ENCODE results near the gene DPYSL5. TPM values are rescaled to one million over a fixed set of nuclear protein-coding genes. Genes with fewer than 3 reads are reported as not detected.

The DPYSL5 gene
- total RNA-seq, 6 donors from 2014 or later, result not detected

DNA sequence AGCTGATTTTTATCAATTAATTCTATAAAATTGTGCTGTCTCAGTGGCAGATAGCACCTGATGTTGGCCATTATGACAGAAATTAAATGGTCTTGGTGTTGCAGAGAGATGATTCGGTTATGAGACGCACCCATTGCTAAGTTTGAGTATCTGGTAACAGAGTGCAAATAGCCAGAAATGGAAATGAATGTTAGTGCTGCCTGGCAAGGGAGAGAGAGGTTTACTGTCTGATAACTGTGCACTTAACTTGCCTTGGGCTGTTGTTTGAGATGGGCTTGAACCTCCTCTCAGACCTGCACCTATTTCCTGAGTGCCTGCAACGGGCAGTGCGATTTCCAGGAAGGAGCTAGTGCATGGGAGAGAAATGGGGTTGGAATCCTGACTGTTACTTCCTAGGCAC, 11.7 kb downstream of the DPYSL5 start:
- H3K4me1 ChIP-seq, result no peaks in the 10 kb centered on the region
- ATAC-seq (ENCODE audit: low FRiP score in 2 of 2) (no peak), DNase-seq (no peak)
- no peaks in the 10 kb centered on the region for H3K27me3 ChIP-seq
- 55 to 75% methylated on average over 4 of the region's 4 CpGs for WGBS, 2 donors
- H3K9me3 ChIP-seq, result no peaks in the 10 kb centered on the region
- H3K27ac ChIP-seq, result no peak overlapping the region
- no peak overlapping the region for H3K4me3 ChIP-seq
- H3K36me3 ChIP-seq, result no peaks in the 10 kb centered on the region
- TF ChIP-seq POLR2AphosphoS5 (IDR thresholded peaks at IDR 0.05) (no peak), POLR2A (IDR thresholded peaks at IDR 0.05) (no peak), EP300 (IDR thresholded peaks at IDR 0.05) (no peak)
- TF ChIP-seq, protein P1, sequence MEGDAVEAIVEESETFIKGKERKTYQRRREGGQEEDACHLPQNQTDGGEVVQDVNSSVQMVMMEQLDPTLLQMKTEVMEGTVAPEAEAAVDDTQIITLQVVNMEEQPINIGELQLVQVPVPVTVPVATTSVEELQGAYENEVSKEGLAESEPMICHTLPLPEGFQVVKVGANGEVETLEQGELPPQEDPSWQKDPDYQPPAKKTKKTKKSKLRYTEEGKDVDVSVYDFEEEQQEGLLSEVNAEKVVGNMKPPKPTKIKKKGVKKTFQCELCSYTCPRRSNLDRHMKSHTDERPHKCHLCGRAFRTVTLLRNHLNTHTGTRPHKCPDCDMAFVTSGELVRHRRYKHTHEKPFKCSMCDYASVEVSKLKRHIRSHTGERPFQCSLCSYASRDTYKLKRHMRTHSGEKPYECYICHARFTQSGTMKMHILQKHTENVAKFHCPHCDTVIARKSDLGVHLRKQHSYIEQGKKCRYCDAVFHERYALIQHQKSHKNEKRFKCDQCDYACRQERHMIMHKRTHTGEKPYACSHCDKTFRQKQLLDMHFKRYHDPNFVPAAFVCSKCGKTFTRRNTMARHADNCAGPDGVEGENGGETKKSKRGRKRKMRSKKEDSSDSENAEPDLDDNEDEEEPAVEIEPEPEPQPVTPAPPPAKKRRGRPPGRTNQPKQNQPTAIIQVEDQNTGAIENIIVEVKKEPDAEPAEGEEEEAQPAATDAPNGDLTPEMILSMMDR (IDR thresholded peaks at IDR 0.05), result no peak

- TF ChIP-seq EP300 (IDR thresholded peaks at IDR 0.05) (no peak), POLR2A (IDR thresholded peaks at IDR 0.05) (no peak), POLR2AphosphoS5 (IDR thresholded peaks at IDR 0.05) (no peak)
- TF ChIP-seq, protein P1 (IDR thresholded peaks at IDR 0.05), result no peak
- no peaks in the 10 kb centered on the region for H3K27me3 ChIP-seq
- ATAC-seq (ENCODE audit: low FRiP score in 2 of 2), result no peak
- no peak for DNase-seq
- 71 to 73% methylated on average over 3 of the region's 3 CpGs for WGBS, 2 donors
- H3K36me3 ChIP-seq, result no peaks in the 10 kb centered on the region
- no peak overlapping the region for H3K27ac ChIP-seq
- H3K4me1 ChIP-seq, result no peaks in the 10 kb centered on the region
- no peaks in the 10 kb centered on the region for H3K9me3 ChIP-seq
- no peak overlapping the region for H3K4me3 ChIP-seq
Measured at GRCh38 chr2:26860211-26860850, 12.4 kb downstream of the DPYSL5 start.

DNA sequence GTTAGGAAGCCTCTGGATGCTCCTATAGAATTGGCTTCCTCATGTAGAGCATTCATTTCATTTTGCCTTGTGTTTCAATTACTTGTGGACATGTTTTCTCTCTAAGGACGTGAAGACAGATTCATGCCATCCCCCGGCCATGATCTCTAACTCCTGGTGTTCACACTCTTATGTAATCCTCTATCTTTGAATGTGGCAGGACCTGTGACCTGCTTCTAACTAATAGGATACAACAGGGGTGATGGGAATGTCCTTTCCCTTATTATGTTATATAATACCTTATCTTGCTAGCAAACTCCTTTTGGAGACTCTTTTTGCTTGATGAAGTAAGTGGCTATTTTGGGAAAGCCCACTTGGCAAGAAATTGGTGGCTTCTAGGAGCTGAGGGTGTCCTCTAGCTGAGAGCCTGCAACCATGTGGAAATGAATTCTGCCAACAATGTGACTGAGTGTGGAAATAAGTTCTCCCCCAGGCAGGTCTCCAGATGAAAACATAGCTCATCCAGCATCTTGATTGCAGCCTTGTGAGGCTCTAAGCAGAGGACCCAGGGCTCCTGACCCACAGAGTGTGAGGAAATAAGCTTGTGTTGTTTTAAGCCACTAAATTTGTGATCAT, 13.8 kb downstream of the DPYSL5 start:
- no peak overlapping the region for H3K27ac ChIP-seq

DNA sequence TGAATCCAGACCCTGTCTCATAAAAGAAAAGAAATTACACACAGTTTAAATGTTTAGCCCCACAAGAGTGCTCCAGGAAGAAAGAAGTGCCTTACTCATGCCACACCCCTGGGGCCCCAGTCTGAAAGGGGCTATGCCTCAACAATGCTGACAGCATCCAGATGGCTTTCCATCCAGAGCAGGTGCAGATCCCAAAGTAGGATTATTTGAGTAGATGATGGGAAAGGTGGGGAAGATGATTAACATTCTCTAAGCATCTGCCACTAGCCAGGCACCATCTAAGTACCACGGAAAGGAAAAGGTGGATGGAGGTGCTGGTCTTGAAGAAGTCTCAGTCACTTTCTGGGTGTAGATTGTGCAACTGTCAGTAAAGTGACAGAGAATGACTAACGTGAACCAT, 16.3 kb downstream of the DPYSL5 start:
- no peaks in the 10 kb centered on the region for H3K9me3 ChIP-seq
- no peak overlapping the region for H3K27ac ChIP-seq
- ATAC-seq (ENCODE audit: low FRiP score in 2 of 2) (no peak), DNase-seq (no peak)
- no peaks in the 10 kb centered on the region for H3K36me3 ChIP-seq
- no peak overlapping the region for H3K4me3 ChIP-seq
- TF ChIP-seq EP300 (IDR thresholded peaks at IDR 0.05), result no peak
- TF ChIP-seq, protein P1 (IDR thresholded peaks at IDR 0.05), result no peak
- TF ChIP-seq POLR2A (IDR thresholded peaks at IDR 0.05), result no peak
- no peak for TF ChIP-seq POLR2AphosphoS5 (IDR thresholded peaks at IDR 0.05)
- H3K4me1 ChIP-seq, result no peaks in the 10 kb centered on the region
- H3K27me3 ChIP-seq, result no peaks in the 10 kb centered on the region
- WGBS, 2 donors, result 76 to 85% methylated on average over 2 of the region's 2 CpGs

More for the DNA sequence above, 13.8 kb downstream of the DPYSL5 start:
- DNase-seq (no peak), ATAC-seq (ENCODE audit: low FRiP score in 2 of 2) (peak in 1 of 2 donors; percentile 63)
- WGBS, 2 donors, result 75 to 77% methylated on average over 2 of the region's 2 CpGs
- Histone ChIP-seq H3K4me3 (no peak overlapping the region), H3K9me3 (no peaks in the 10 kb centered on the region), H3K36me3 (no peaks in the 10 kb centered on the region), H3K27me3 (no peaks in the 10 kb centered on the region), H3K4me1 (no peaks in the 10 kb centered on the region)
- TF ChIP-seq EP300 (IDR thresholded peaks at IDR 0.05) (no peak), POLR2A (IDR thresholded peaks at IDR 0.05) (no peak), POLR2AphosphoS5 (IDR thresholded peaks at IDR 0.05) (no peak)
- TF ChIP-seq, protein P1 (IDR thresholded peaks at IDR 0.05), result no peak

- Histone ChIP-seq H3K36me3 (no peaks in the 10 kb centered on the region), H3K27ac (no peak overlapping the region), H3K27me3 (no peaks in the 10 kb centered on the region), H3K4me3 (no peak overlapping the region), H3K9me3 (no peaks in the 10 kb centered on the region), H3K4me1 (no peaks in the 10 kb centered on the region)
- TF ChIP-seq EP300 (IDR thresholded peaks at IDR 0.05), result no peak
- TF ChIP-seq, protein P1 (IDR thresholded peaks at IDR 0.05), result no peak
- TF ChIP-seq POLR2AphosphoS5 (IDR thresholded peaks at IDR 0.05), result no peak
- no peak for TF ChIP-seq POLR2A (IDR thresholded peaks at IDR 0.05)
- DNase-seq (no peak), ATAC-seq (ENCODE audit: low FRiP score in 2 of 2) (no peak)
- 80 to 82% methylated on average over 7 of the region's 7 CpGs for WGBS, 2 donors
Measured at GRCh38 chr2:26864646-26865045, 16.7 kb downstream of the DPYSL5 start.
